ENCODE measurements around the gene SNX11.

GRCh38 chr17:48111937-48112241, 4.3 kb downstream of the SNX11 start:
- TF ChIP-seq CTCF (conservative IDR thresholded peaks at IDR 0.05; ENCODE audit: low read length) (no peak), EZH2phosphoT487 (IDR thresholded peaks at IDR 0.05; ENCODE audit: borderline replicate concordance, low read depth, low read length) (no peak)

Data from OCI-LY7 (cell line).